Calu3 (cell line): ENCODE measurements around the gene OR1J4. TPM values are rescaled to one million over a fixed set of nuclear protein-coding genes. Genes with fewer than 3 reads are reported as not detected.
A peak's percentile ranks its signal among the peaks of the same experiment; 100 is the strongest.

ENCODE experiments used
- BruUV-seq: library from RNA; stranded (reverse); fragments of 400-500 nt; replicated peaks from 2 replicates; lab custom pipeline; 2021; lab: Mats Ljungman, UMichigan
- CTCF ChIA-PET: fragments of 300-600 bp; sonication (Branson Sonifier 250); formaldehyde crosslinking; loops from one replicate; lab custom pipeline; 2022; ENCODE audit warnings: antibody characterized with exemption; lab: Charles Lee
- DNase-seq: peaks from one replicate; pipeline ENCODE4 v3.0.0; 2022
- H3K27ac Mint-ChIP-seq: one replicate; pipeline ENCODE4 v1.8.0; 2022; ENCODE audit warnings: mixed read lengths; ENCODE audit not compliant: unreplicated experiment
- H3K27me3 Mint-ChIP-seq: one replicate; pipeline ENCODE4 v1.8.0; 2022; ENCODE audit warnings: mixed read lengths; ENCODE audit not compliant: unreplicated experiment
- H3K36me3 Mint-ChIP-seq: one replicate; pipeline ENCODE4 v1.8.0; 2022; ENCODE audit warnings: mild to moderate bottlenecking, moderate library complexity, mixed read lengths; ENCODE audit not compliant: insufficient read depth, unreplicated experiment
- H3K4me1 Mint-ChIP-seq: one replicate; pipeline ENCODE4 v1.8.0; 2022; ENCODE audit warnings: mild to moderate bottlenecking, low read depth, mixed read lengths; ENCODE audit not compliant: unreplicated experiment
- H3K4me3 Mint-ChIP-seq: one replicate; pipeline ENCODE4 v1.8.0; 2022; ENCODE audit warnings: mild to moderate bottlenecking, low read depth, moderate library complexity, mixed read lengths; ENCODE audit not compliant: unreplicated experiment
- H3K9me3 Mint-ChIP-seq: one replicate; pipeline ENCODE4 v1.8.0; 2022; ENCODE audit warnings: low read depth, mixed read lengths; ENCODE audit not compliant: unreplicated experiment
- intact Hi-C: fragments of 100-400 bp; cut with micrococcal nuclease; formaldehyde crosslinking; loops from one replicate; pipeline ENCODE4 v1.10.0; 2022; ENCODE audit not compliant: unreplicated experiment
- total RNA-seq: library from RNA; stranded (reverse); gene quantifications from 2 replicates; pipeline ENCODE4 v1.2.3, GENCODE V29; 2022
- TF ChIP-seq, protein P1 (sequence below): fragments of 200-600 bp; IDR thresholded peaks from one replicate; pipeline ENCODE4 v1.8.0; 2022; ENCODE audit warnings: antibody characterized with exemption; ENCODE audit not compliant: unreplicated experiment

OR1J4 gene
- total RNA-seq, 1 experiment from 2014 or later = not detected

GRCh38 chr9:122477826-122478225 is 41.1 kb upstream of the OR1J4 start, which contains the start of gene OR1J1:
Gene OR1J1, minus strand, starts transcription at chr9:122477926. Its CDS starts 0 bp downstream, at chr9:122477926.
- TF ChIP-seq, protein P1, sequence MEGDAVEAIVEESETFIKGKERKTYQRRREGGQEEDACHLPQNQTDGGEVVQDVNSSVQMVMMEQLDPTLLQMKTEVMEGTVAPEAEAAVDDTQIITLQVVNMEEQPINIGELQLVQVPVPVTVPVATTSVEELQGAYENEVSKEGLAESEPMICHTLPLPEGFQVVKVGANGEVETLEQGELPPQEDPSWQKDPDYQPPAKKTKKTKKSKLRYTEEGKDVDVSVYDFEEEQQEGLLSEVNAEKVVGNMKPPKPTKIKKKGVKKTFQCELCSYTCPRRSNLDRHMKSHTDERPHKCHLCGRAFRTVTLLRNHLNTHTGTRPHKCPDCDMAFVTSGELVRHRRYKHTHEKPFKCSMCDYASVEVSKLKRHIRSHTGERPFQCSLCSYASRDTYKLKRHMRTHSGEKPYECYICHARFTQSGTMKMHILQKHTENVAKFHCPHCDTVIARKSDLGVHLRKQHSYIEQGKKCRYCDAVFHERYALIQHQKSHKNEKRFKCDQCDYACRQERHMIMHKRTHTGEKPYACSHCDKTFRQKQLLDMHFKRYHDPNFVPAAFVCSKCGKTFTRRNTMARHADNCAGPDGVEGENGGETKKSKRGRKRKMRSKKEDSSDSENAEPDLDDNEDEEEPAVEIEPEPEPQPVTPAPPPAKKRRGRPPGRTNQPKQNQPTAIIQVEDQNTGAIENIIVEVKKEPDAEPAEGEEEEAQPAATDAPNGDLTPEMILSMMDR = no peak
- no peak for DNase-seq
- Mint-ChIP-seq H3K4me1 (peaks cover 8% of the 10 kb centered on the region), H3K27ac (no peak within 1 kb of the TSS), H3K27me3 (peaks cover 66% of the 10 kb centered on the region), H3K4me3 (no peak within 1 kb of the TSS), H3K9me3 (no peaks in the 10 kb centered on the region), H3K36me3 (no peaks in the 10 kb centered on the region)
- CTCF ChIA-PET = no interaction called here
- no TSS peak for BruUV-seq
- intact Hi-C loops = no loop called here

DNA sequence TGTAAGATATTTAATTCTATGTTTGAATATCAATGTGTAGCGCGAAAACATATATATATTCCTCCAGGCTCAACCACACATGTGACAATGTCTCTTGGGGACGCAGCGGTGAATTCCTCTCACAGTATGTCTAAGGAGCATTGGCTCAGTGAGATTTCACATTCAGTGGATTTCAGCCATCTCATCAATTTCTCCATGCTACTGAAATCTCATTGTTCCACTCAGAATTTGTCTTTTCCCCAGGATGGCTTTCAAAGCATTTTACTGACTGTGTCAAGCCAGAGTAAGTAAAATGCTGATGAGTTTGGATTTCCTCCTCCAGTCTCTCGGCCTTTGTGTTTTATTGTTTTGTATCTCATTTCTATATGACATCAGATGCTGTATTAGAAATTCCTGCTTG is 39.9 kb upstream of the OR1J4 start:
- BruUV-seq = no TSS peak
- intact Hi-C loops = no loop called here
- no peaks in the 10 kb centered on the region for H3K9me3 Mint-ChIP-seq
- no peaks in the 10 kb centered on the region for H3K36me3 Mint-ChIP-seq
- no peak overlapping the region for H3K4me3 Mint-ChIP-seq
- TF ChIP-seq, protein P1 = no peak
- CTCF ChIA-PET = no interaction called here
- peaks cover 54% of the 10 kb centered on the region for H3K27me3 Mint-ChIP-seq
- no peak overlapping the region for H3K27ac Mint-ChIP-seq
- DNase-seq = no peak
- H3K4me1 Mint-ChIP-seq = peaks cover 8% of the 10 kb centered on the region

GRCh38 chr9:122498883-122499288 is 20.1 kb upstream of the OR1J4 start:
- CTCF ChIA-PET = interaction anchor here (1.1 to 1.3 kb wide), 2 partner anchors 11 to 310 kb away, joined by 3 to 4 read pairs; no protein-coding TSS in a partner anchor
- TF ChIP-seq, protein P1 = no peak
- DNase-seq = peak; percentile 3
- H3K4me1 Mint-ChIP-seq = no peaks in the 10 kb centered on the region
- H3K9me3 Mint-ChIP-seq = no peaks in the 10 kb centered on the region
- no TSS peak for BruUV-seq
- no peak overlapping the region for H3K4me3 Mint-ChIP-seq
- no peak overlapping the region for H3K27ac Mint-ChIP-seq
- peaks cover 40% of the 10 kb centered on the region for H3K27me3 Mint-ChIP-seq
- intact Hi-C loops = no loop called here
- H3K36me3 Mint-ChIP-seq = no peaks in the 10 kb centered on the region

- H3K27ac Mint-ChIP-seq = no peak overlapping the region
- no peaks in the 10 kb centered on the region for H3K9me3 Mint-ChIP-seq
- H3K36me3 Mint-ChIP-seq = no peaks in the 10 kb centered on the region
- no peak overlapping the region for H3K4me3 Mint-ChIP-seq
- no TSS peak for BruUV-seq
- CTCF ChIA-PET = no interaction called here
- no peak for DNase-seq
- no peaks in the 10 kb centered on the region for H3K27me3 Mint-ChIP-seq
- TF ChIP-seq, protein P1 = no peak
- intact Hi-C loops = no loop called here
- no peaks in the 10 kb centered on the region for H3K4me1 Mint-ChIP-seq
Observed at GRCh38 chr9:122506964-122507363, 12.0 kb upstream of the OR1J4 start.
